Liver (tissue), 9 donors: ENCODE measurements around the gene NTF3. TPM values are rescaled to one million over a fixed set of nuclear protein-coding genes. Genes with fewer than 3 reads are reported as not detected.

ENCODE experiments used
- DNase-seq: peaks from one replicate; pipeline ENCODE4 v3.0.0-alpha.2; 2017; ENCODE audit warnings: low spot score
- H3K27ac ChIP-seq, 2 donors: one replicate each; pipeline ENCODE4 v1.7.0; 2013; ENCODE audit warnings: inconsistent platforms in 2 of 2, low read length in 2 of 2, control low read depth in 1 of 2, low read depth in 1 of 2, mild to moderate bottlenecking in 1 of 2
- H3K27me3 ChIP-seq, 4 donors: one replicate each; pipeline versions ENCODE4 v1.6.1 to v1.7.0; 2013; ENCODE audit warnings: low read length in 3 of 4, inconsistent platforms in 1 of 4, mild to moderate bottlenecking in 1 of 4, moderate library complexity in 1 of 4; ENCODE audit not compliant: control insufficient read depth in 4 of 4, insufficient read depth in 4 of 4
- H3K36me3 ChIP-seq, 4 donors: one replicate each; pipeline versions ENCODE4 v1.6.1 to v1.7.0; 2013; ENCODE audit warnings: low read length in 3 of 4, mild to moderate bottlenecking in 3 of 4, low read depth in 1 of 4, moderate library complexity in 1 of 4; ENCODE audit not compliant: control insufficient read depth in 4 of 4, insufficient read depth in 3 of 4
- H3K4me1 ChIP-seq, 4 donors: one replicate each; pipeline versions ENCODE4 v1.6.1 to v1.7.0; 2013; ENCODE audit warnings: low read length in 3 of 4, mild to moderate bottlenecking in 3 of 4, moderate library complexity in 1 of 4; ENCODE audit not compliant: control insufficient read depth in 4 of 4, insufficient read depth in 4 of 4
- H3K4me3 ChIP-seq, 3 donors: one replicate each; pipeline versions ENCODE4 v1.6.1 to v1.7.0; 2013; ENCODE audit warnings: low read length in 3 of 3, control low read depth in 1 of 3, low read depth in 1 of 3, mild to moderate bottlenecking in 1 of 3
- H3K9ac ChIP-seq, 2 donors: one replicate each; pipeline ENCODE4 v1.7.0; 2013; ENCODE audit warnings: low read length in 2 of 2, mild to moderate bottlenecking in 2 of 2, moderate library complexity in 2 of 2, control low read depth in 1 of 2, low read depth in 1 of 2
- H3K9me3 ChIP-seq, 4 donors: one replicate each; pipeline versions ENCODE4 v1.6.1 to v1.7.0; 2013; ENCODE audit warnings: low read length in 3 of 4; ENCODE audit not compliant: control insufficient read depth in 4 of 4
- EGR1 ChIP-seq, 2 donors: IDR thresholded peaks; 2 replicates each; pipeline ENCODE4 v1.6.1; 2016 to 2018; ENCODE audit warnings: antibody characterized with exemption in 2 of 2, low read depth in 2 of 2
- FOXA1 ChIP-seq: IDR thresholded peaks from 2 replicates; pipeline ENCODE4 v1.6.1; 2016; ENCODE audit warnings: antibody characterized with exemption
- FOXA2 ChIP-seq: IDR thresholded peaks from 2 replicates; pipeline ENCODE4 v1.6.1; 2016; ENCODE audit warnings: antibody characterized with exemption
- GABPA ChIP-seq, 2 donors: IDR thresholded peaks in 1 of 2; conservative IDR thresholded peaks in 1 of 2; 2 replicates each; pipeline ENCODE4 v1.6.1; 2016; ENCODE audit warnings: antibody characterized with exemption in 2 of 2, mild to moderate bottlenecking in 1 of 2, moderate library complexity in 1 of 2
- HNF4A ChIP-seq, 2 donors: conservative IDR thresholded peaks; 2 replicates each; pipeline ENCODE4 v1.6.1; 2016; ENCODE audit warnings: antibody characterized with exemption in 2 of 2, mild to moderate bottlenecking in 2 of 2
- HNF4G ChIP-seq: IDR thresholded peaks from 2 replicates; pipeline ENCODE4 v1.6.1; 2016; ENCODE audit warnings: antibody characterized with exemption
- JUND ChIP-seq, 2 donors: IDR thresholded peaks; 2 replicates each; pipeline ENCODE4 v1.6.1; 2016; ENCODE audit warnings: antibody characterized with exemption in 2 of 2
- RAD21 ChIP-seq, 2 donors: IDR thresholded peaks; 2 replicates each; pipeline ENCODE4 v1.6.1; 2016; ENCODE audit warnings: antibody characterized with exemption in 2 of 2, mild to moderate bottlenecking in 2 of 2
- RXRA ChIP-seq, 2 donors: IDR thresholded peaks; 2 replicates each; pipeline ENCODE4 v1.6.1; 2017 to 2018; ENCODE audit warnings: antibody characterized with exemption in 2 of 2, mild to moderate bottlenecking in 1 of 2
- SP1 ChIP-seq: IDR thresholded peaks from 2 replicates; pipeline ENCODE4 v1.6.1; 2018; ENCODE audit warnings: antibody characterized with exemption, mild to moderate bottlenecking
- WGBS: extraction: QIAGEN DNeasy Blood & Tissue Kit; methylation state at CpG from one replicate; pipeline ENCODE4 v1.1.7; 2013; 5-methylcytosine and 5-hydroxymethylcytosine counted together
- polyA plus RNA-seq, 2 donors: library from polyadenylated mRNA; stranded (reverse) in 1 of 2; unstranded in 1 of 2; fragments of 200-250 nt in 1 of 2; fragments of >200 nt in 1 of 2; fragmentation: Nextera tagmentation in 1 of 2; extraction: Ambion mirVana in 1 of 2; gene quantifications; one replicate each; pipeline versions ENCODE4 v1.2.1 to v1.2.3, GENCODE V29; 2013 to 2015
- total RNA-seq, 2 donors: library from RNA; depleted of rRNA; stranded (reverse); fragments of >200 nt; gene quantifications; one replicate each; pipeline ENCODE4 v1.2.3, GENCODE V29; 2014
- TF ChIP-seq, protein P1 (sequence below): IDR thresholded peaks from 2 replicates; pipeline ENCODE4 v1.6.1; 2016; ENCODE audit warnings: antibody characterized with exemption
- TF ChIP-seq, protein P2 (sequence below): IDR thresholded peaks from 2 replicates; pipeline ENCODE4 v1.6.1; 2016; ENCODE audit warnings: antibody characterized with exemption
- TF ChIP-seq, protein P3 (sequence below): fragments of 150-350 bp; IDR thresholded peaks from 2 replicates; pipeline ENCODE4 v1.5.1; 2017; ENCODE audit warnings: improper control_type of control experiment, low read depth, low read length; ENCODE audit not compliant: missing input control
- TF ChIP-seq, protein P4 (sequence below): IDR thresholded peaks from 2 replicates; pipeline ENCODE4 v1.6.1; 2016; ENCODE audit warnings: antibody characterized with exemption
- donor health status: healthy.
- donor health status: healthy.
- donor health status: healthy.
- donor health status: healthy.
- donor health status: healthy.

The NTF3 gene
- total and polyA plus RNA-seq, 4 donors = 0.89 to 2.8 (median 1.5) TPM

DNA sequence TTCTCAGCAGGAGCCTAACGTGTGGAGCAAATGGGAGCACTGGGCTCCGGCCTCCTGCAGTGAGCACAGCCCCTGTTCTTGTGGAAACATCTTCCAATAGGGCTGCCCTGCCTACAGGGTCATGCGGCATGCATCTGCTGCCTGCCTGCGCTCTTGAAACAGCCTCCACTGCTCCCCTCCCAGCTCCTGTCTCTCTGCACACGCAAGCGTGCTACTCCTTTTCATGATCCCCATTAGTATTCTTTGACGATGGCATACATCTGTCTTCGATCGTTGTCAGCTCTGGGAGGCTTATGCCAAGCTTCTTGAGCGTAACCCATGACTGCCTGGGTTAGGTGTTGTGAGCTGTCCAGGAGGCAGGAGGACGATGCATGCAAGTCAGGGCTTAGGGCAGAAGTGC lies 23.1 kb downstream of the NTF3 start:
- Histone ChIP-seq H3K27ac (no peak overlapping the region), H3K36me3 (no peaks in the 10 kb centered on the region), H3K9me3 (no peaks in the 10 kb centered on the region), H3K4me1 (no peaks in the 10 kb centered on the region), H3K9ac (no peak overlapping the region), H3K27me3 (no peaks in the 10 kb centered on the region), H3K4me3 (no peak overlapping the region)
- TF ChIP-seq, protein P1, sequence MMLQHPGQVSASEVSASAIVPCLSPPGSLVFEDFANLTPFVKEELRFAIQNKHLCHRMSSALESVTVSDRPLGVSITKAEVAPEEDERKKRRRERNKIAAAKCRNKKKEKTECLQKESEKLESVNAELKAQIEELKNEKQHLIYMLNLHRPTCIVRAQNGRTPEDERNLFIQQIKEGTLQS = no peak
- TF ChIP-seq, protein P2, sequence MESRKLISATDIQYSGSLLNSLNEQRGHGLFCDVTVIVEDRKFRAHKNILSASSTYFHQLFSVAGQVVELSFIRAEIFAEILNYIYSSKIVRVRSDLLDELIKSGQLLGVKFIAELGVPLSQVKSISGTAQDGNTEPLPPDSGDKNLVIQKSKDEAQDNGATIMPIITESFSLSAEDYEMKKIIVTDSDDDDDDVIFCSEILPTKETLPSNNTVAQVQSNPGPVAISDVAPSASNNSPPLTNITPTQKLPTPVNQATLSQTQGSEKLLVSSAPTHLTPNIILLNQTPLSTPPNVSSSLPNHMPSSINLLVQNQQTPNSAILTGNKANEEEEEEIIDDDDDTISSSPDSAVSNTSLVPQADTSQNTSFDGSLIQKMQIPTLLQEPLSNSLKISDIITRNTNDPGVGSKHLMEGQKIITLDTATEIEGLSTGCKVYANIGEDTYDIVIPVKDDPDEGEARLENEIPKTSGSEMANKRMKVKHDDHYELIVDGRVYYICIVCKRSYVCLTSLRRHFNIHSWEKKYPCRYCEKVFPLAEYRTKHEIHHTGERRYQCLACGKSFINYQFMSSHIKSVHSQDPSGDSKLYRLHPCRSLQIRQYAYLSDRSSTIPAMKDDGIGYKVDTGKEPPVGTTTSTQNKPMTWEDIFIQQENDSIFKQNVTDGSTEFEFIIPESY = no peak
- no peak for TF ChIP-seq FOXA1
- no peak for TF ChIP-seq JUND (IDR thresholded peaks at IDR 0.05)
- no peak for TF ChIP-seq EGR1 (IDR thresholded peaks at IDR 0.05; ENCODE audit: low read depth in 2 of 2)
- TF ChIP-seq HNF4G = no peak
- TF ChIP-seq, protein P3, sequence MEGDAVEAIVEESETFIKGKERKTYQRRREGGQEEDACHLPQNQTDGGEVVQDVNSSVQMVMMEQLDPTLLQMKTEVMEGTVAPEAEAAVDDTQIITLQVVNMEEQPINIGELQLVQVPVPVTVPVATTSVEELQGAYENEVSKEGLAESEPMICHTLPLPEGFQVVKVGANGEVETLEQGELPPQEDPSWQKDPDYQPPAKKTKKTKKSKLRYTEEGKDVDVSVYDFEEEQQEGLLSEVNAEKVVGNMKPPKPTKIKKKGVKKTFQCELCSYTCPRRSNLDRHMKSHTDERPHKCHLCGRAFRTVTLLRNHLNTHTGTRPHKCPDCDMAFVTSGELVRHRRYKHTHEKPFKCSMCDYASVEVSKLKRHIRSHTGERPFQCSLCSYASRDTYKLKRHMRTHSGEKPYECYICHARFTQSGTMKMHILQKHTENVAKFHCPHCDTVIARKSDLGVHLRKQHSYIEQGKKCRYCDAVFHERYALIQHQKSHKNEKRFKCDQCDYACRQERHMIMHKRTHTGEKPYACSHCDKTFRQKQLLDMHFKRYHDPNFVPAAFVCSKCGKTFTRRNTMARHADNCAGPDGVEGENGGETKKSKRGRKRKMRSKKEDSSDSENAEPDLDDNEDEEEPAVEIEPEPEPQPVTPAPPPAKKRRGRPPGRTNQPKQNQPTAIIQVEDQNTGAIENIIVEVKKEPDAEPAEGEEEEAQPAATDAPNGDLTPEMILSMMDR = no peak
- no peak for TF ChIP-seq RAD21 (IDR thresholded peaks at IDR 0.05)
- DNase-seq = no peak
- 90% methylated on average over 11 of the region's 11 CpGs for WGBS

DNA sequence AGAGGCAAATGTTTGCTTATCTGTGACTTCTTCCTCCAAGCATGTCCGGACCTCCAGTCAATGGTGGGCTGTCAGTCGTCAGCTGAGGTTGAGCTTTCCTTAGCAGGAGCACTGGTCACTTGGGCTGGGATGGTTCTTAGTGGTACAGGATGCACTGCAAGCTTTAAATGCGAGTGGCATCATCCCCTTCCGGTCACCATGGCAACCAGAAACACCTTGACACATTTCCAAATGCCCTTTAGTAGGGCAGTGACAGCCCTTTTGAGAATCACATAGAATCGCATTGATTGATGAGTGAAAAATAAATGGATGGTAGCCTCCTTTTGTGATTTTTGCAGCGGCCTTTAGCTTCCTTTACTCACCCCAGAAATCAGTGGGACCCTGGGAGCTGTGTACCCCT lies 24.1 kb downstream of the NTF3 start:
- WGBS = 61% methylated on average over 6 of the region's 6 CpGs
- H3K9ac ChIP-seq = no peak overlapping the region
- TF ChIP-seq FOXA2 = no peak
- TF ChIP-seq, protein P1 = no peak
- TF ChIP-seq, protein P4, sequence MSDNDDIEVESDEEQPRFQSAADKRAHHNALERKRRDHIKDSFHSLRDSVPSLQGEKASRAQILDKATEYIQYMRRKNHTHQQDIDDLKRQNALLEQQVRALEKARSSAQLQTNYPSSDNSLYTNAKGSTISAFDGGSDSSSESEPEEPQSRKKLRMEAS = no peak
- TF ChIP-seq GABPA (IDR thresholded peaks at IDR 0.05 in 1 of 2, conservative IDR thresholded peaks at IDR 0.05 in 1 of 2) = no peak
- no peak for TF ChIP-seq RXRA (IDR thresholded peaks at IDR 0.05)
- TF ChIP-seq JUND (IDR thresholded peaks at IDR 0.05) = no peak
- TF ChIP-seq FOXA1 = no peak
- TF ChIP-seq, protein P2 = no peak
- no peak for TF ChIP-seq RAD21 (IDR thresholded peaks at IDR 0.05)
- no peak for TF ChIP-seq HNF4A (conservative IDR thresholded peaks at IDR 0.05)
- TF ChIP-seq SP1 = no peak
- no peak for TF ChIP-seq HNF4G
- H3K4me3 ChIP-seq = no peak overlapping the region
- DNase-seq = no peak
- no peaks in the 10 kb centered on the region for H3K27me3 ChIP-seq
- H3K9me3 ChIP-seq = no peaks in the 10 kb centered on the region
- no peak overlapping the region for H3K27ac ChIP-seq
- no peaks in the 10 kb centered on the region for H3K36me3 ChIP-seq
- no peaks in the 10 kb centered on the region for H3K4me1 ChIP-seq
